NCI-H524 (cell line): ENCODE results near the gene AUH.
A peak's percentile ranks its signal among the peaks of the same experiment; 100 is the strongest.

Source experiments
- DNase-seq, 2 experiments: peaks; one replicate each; lab custom pipeline; 2025; lab: John Stamatoyannopoulos, UW

Gene AUH

GRCh38 chr9:91247278-91247677 lies 114.4 kb downstream of the AUH start:
- DNase-seq = no peak

- no peak for DNase-seq
Observed at GRCh38 chr9:91246846-91247245, 114.9 kb downstream of the AUH start.

- no peak for DNase-seq
Observed at GRCh38 chr9:91245431-91246313, 116.0 kb downstream of the AUH start.

GRCh38 chr9:91243029-91243428 lies 118.7 kb downstream of the AUH start:
- DNase-seq = no peak

GRCh38 chr9:91241909-91242308 lies 119.8 kb downstream of the AUH start:
- no peak for DNase-seq

- no peak for DNase-seq
Observed at GRCh38 chr9:91240596-91241165, 121.0 kb downstream of the AUH start.

- no peak for DNase-seq
Observed at GRCh38 chr9:91239367-91240111, 122.2 kb downstream of the AUH start.

- DNase-seq = no peak
Observed at GRCh38 chr9:91234523-91234922, 127.2 kb downstream of the AUH start.

GRCh38 chr9:91231619-91232018 lies 130.1 kb downstream of the AUH start:
- no peak for DNase-seq

- DNase-seq = peak; percentile 50 to 87
Observed at GRCh38 chr9:91223000-91223399, 138.7 kb downstream of the AUH start.

GRCh38 chr9:91222457-91222856 lies 139.3 kb downstream of the AUH start:
- DNase-seq = no peak

- DNase-seq = no peak
Observed at GRCh38 chr9:91221332-91221731, 140.4 kb downstream of the AUH start.

GRCh38 chr9:91220491-91221135 lies 141.1 kb downstream of the AUH start:
- DNase-seq = no peak

GRCh38 chr9:91220021-91220420 lies 141.7 kb downstream of the AUH start:
- no peak for DNase-seq

- DNase-seq = no peak
Observed at GRCh38 chr9:91219557-91219956, 142.2 kb downstream of the AUH start.

GRCh38 chr9:91217388-91217787 lies 144.3 kb downstream of the AUH start:
- DNase-seq = no peak

GRCh38 chr9:91214867-91215266 lies 146.9 kb downstream of the AUH start:
- DNase-seq = no peak

- no peak for DNase-seq
Observed at GRCh38 chr9:91214086-91214485, 147.6 kb downstream of the AUH start.

- DNase-seq = no peak
Observed at GRCh38 chr9:91212596-91213243, 149.0 kb downstream of the AUH start.

- no peak for DNase-seq
Observed at GRCh38 chr9:91211919-91212318, 149.8 kb downstream of the AUH start.

- no peak for DNase-seq
Observed at GRCh38 chr9:91211414-91211813, 150.3 kb downstream of the AUH start.

GRCh38 chr9:91210318-91210717 lies 151.4 kb downstream of the AUH start:
- no peak for DNase-seq
